GM12878 (cell line): ENCODE measurements around the gene GPC6. TPM values are rescaled to one million over a fixed set of nuclear protein-coding genes. Genes with fewer than 3 reads are reported as not detected.

Experiments used
- ATAC-seq: fragments of 200-7000 bp; cut with Tn5 transposase; 3 replicates; pipeline ENCODE4 v1.9.1; 2020; ENCODE audit warnings: mild to moderate bottlenecking, moderate library complexity
- BruUV-seq: library from RNA; stranded (reverse); fragments of 400-500 nt; replicated peaks from 2 replicates; lab custom pipeline; 2021; lab: Mats Ljungman, UMichigan
- CTCF ChIA-PET: fragments of 300-600 bp; sonication (Branson Sonifier 250); formaldehyde crosslinking; extraction: SDS; loops from one replicate; lab custom pipeline; 2021; ENCODE audit warnings: inconsistent platforms; lab: Yijun Ruan, JAX
- POLR2A ChIA-PET: fragments of 350-600 bp; formaldehyde crosslinking; extraction: SDS; loops from one replicate; lab custom pipeline; 2021; ENCODE audit warnings: inconsistent platforms; lab: Charles Lee
- RAD21 ChIA-PET: fragments of 300-600 bp; sonication (Branson Sonifier 250); formaldehyde crosslinking; loops from one replicate; lab custom pipeline; 2023; ENCODE audit warnings: antibody characterized with exemption; ENCODE audit not compliant: unreplicated experiment; lab: Charles Lee
- SMC1A ChIA-PET: fragments of 300-600 bp; sonication (Branson Sonifier 250); formaldehyde crosslinking; loops from one replicate; lab custom pipeline; 2023; ENCODE audit not compliant: unreplicated experiment, uncharacterized antibody; lab: Charles Lee
- DNase-seq: peaks from one replicate; pipeline ENCODE4 v3.0.0-alpha.2; 2011; ENCODE audit warnings: low read depth, low spot score
- FAIRE-seq: peaks from 3 replicates; lab custom pipeline; 2011; peaks lifted over from hg19 to GRCh38; lab: Jason Lieb, UNC
- H2AFZ ChIP-seq: 2 replicates; pipeline ENCODE4 v1.6.0; 2011; ENCODE audit warnings: low read depth, low read length, control low read depth; ENCODE audit not compliant: control insufficient read depth
- H3K27ac ChIP-seq: 2 replicates; pipeline ENCODE4 v1.5.1; 2011; ENCODE audit warnings: control low read depth; ENCODE audit not compliant: control insufficient read depth, insufficient read depth
- H3K27me3 ChIP-seq, 2 experiments: replicated peaks in 1 of 2; 2 replicates each; pipeline versions ENCODE4 v1.6.0 to v1.6.1; 2011; ENCODE audit warnings: low read length in 1 of 2; ENCODE audit not compliant: control insufficient read depth in 2 of 2, insufficient read depth in 2 of 2
- H3K36me3 ChIP-seq, 2 experiments: 2 replicates each; pipeline ENCODE4 v1.5.1; 2011; ENCODE audit warnings: low read length in 1 of 2; ENCODE audit not compliant: control insufficient read depth in 2 of 2, insufficient read depth in 2 of 2
- H3K4me1 ChIP-seq: 2 replicates; pipeline ENCODE4 v1.6.1; 2011; ENCODE audit warnings: mild to moderate bottlenecking, low read length, moderate library complexity, mixed read lengths; ENCODE audit not compliant: control insufficient read depth, insufficient read depth
- H3K4me2 ChIP-seq: 2 replicates; pipeline ENCODE4 v1.6.0; 2011; ENCODE audit warnings: control low read depth; ENCODE audit not compliant: control insufficient read depth, insufficient read depth
- H3K4me3 ChIP-seq: fragments of 200-600 bp; sonication (generic); 2 replicates; pipeline ENCODE4 v1.5.1; 2016
- H3K79me2 ChIP-seq: 2 replicates; pipeline ENCODE4 v1.6.0; 2011; ENCODE audit warnings: low read length; ENCODE audit not compliant: control insufficient read depth, insufficient read depth
- H3K9ac ChIP-seq: 2 replicates; pipeline ENCODE4 v1.8.0; 2011; ENCODE audit warnings: low read length, control low read depth, mixed read lengths; ENCODE audit not compliant: control insufficient read depth, insufficient read depth
- H3K9me3 ChIP-seq: replicated peaks from 3 replicates; pipeline ENCODE4 v1.5.1; 2011; ENCODE audit warnings: mild to moderate bottlenecking, low read length; ENCODE audit not compliant: control insufficient read depth, insufficient read depth
- H4K20me1 ChIP-seq: 2 replicates; pipeline ENCODE4 v1.6.0; 2011; ENCODE audit not compliant: control insufficient read depth, insufficient read depth
- BCL11A ChIP-seq: IDR thresholded peaks from 2 replicates; pipeline ENCODE4 v1.6.1; 2011; ENCODE audit warnings: low read depth, low read length
- CHD2 ChIP-seq: IDR thresholded peaks from 2 replicates; pipeline ENCODE4 v1.6.1; 2011; ENCODE audit warnings: low read depth, low read length, improper control_type of control experiment, borderline replicate concordance
- KLF5 ChIP-seq: fragments of 450-650 bp; IDR thresholded peaks from 2 replicates; pipeline ENCODE4 v1.6.1; 2014; ENCODE audit warnings: mild to moderate bottlenecking; ENCODE audit not compliant: partially characterized antibody
- NFIC ChIP-seq: IDR thresholded peaks from 2 replicates; pipeline ENCODE4 v1.6.1; 2012; ENCODE audit warnings: low read depth, mild to moderate bottlenecking, inconsistent platforms, low read length, moderate library complexity
- STAT1 ChIP-seq: fragments of 450-650 bp; conservative IDR thresholded peaks from 2 replicates; pipeline ENCODE4 v1.6.1; 2014; ENCODE audit warnings: antibody characterized with exemption, mild to moderate bottlenecking
- TBL1XR1 ChIP-seq: IDR thresholded peaks from 2 replicates; pipeline ENCODE4 v1.6.1; 2012; ENCODE audit warnings: low read depth, low read length, improper control_type of control experiment
- TCF7 ChIP-seq: IDR thresholded peaks from 2 replicates; pipeline ENCODE4 v1.6.1; 2014; ENCODE audit warnings: antibody characterized with exemption, borderline replicate concordance
- YBX1 ChIP-seq: fragments of 450-650 bp; IDR thresholded peaks from 2 replicates; pipeline ENCODE4 v1.6.1; 2016; ENCODE audit warnings: antibody characterized with exemption
- WGBS: methylation state at CpG from one replicate; pipeline ENCODE4 v1.1.6; 2016; ENCODE audit warnings: low lambda C conversion rate; ENCODE audit not compliant: insufficient replicate concordance, insufficient coverage; ENCODE audit errors: missing lambda C conversion rate; 5-methylcytosine and 5-hydroxymethylcytosine counted together
- in situ Hi-C: fragments of 300-500 bp; cut with MboI; formaldehyde crosslinking; loops from 9 replicates; pipeline ENCODE4 v1.14.3; 2018; ENCODE audit warnings: mixed read lengths
- intact Hi-C: fragments of 100-400 bp; cut with micrococcal nuclease; formaldehyde crosslinking; loops from one replicate; pipeline ENCODE4 v1.14.2; 2022; ENCODE audit not compliant: unreplicated experiment
- polyA plus RNA-seq, 11 experiments: library from polyadenylated mRNA; depleted of rRNA in 4 of 11; unstranded in 6 of 11; stranded (reverse) in 5 of 11; fragments of >200 nt; fragmentation: Nextera tagmentation in 4 of 11; fragmentation: Illumina TruSeq in 1 of 11; extraction: Ambion mirVana in 4 of 11; extraction: Trizol in 1 of 11; gene quantifications; 1 replicate in 1 of 11; 2 replicates in 10 of 11; pipeline versions ENCODE4 v1.2.1 to v1.2.3, GENCODE V29; 2011 to 2016; ENCODE audit warnings: inconsistent platforms in 2 of 11, missing spikeins in 2 of 11, low read depth in 1 of 11
- total RNA-seq, 4 experiments: library from RNA; depleted of rRNA in 3 of 4; stranded (reverse); fragments of >200 nt in 3 of 4; fragmentation: Illumina TruSeq in 1 of 4; extraction: Trizol in 1 of 4; gene quantifications; 2 replicates each; pipeline versions ENCODE4 v1.2.1 to v1.2.3, GENCODE V29; 2013 to 2021
- TF ChIP-seq, protein P1 (sequence below): fragments of 150-350 bp; IDR thresholded peaks from 2 replicates; pipeline ENCODE4 v1.6.1; 2016; ENCODE audit warnings: low read depth, low read length
- TF ChIP-seq, protein P2 (sequence below), 3 experiments: IDR thresholded peaks in 2 of 3; conservative IDR thresholded peaks in 1 of 3; 2 replicates each; pipeline ENCODE4 v1.5.1; 2011; ENCODE audit warnings: low read depth in 3 of 3, low read length in 3 of 3, mild to moderate bottlenecking in 3 of 3, control low read depth in 2 of 3, moderate library complexity in 2 of 3, inconsistent platforms in 1 of 3, mixed read lengths in 1 of 3; ENCODE audit not compliant: control insufficient read depth in 2 of 3, insufficient read depth in 1 of 3; ENCODE audit errors: extremely low read depth in 1 of 3
- TF ChIP-seq, protein P3 (sequence below): fragments of 150-350 bp; IDR thresholded peaks from 2 replicates; pipeline ENCODE4 v1.6.1; 2014; ENCODE audit warnings: mild to moderate bottlenecking, low read depth, low read length
- TF ChIP-seq, protein P4 (sequence below): IDR thresholded peaks from 2 replicates; pipeline ENCODE4 v1.6.1; 2012; ENCODE audit warnings: low read depth, low read length, improper control_type of control experiment

GPC6 gene
- total and polyA plus RNA-seq, 10 of the 15 experiments (the other 5 are each of a cell fraction or from before 2014, with no cell fraction given) = 0.03 to 0.04 (median 0.03) TPM; not detected in 7

DNA sequence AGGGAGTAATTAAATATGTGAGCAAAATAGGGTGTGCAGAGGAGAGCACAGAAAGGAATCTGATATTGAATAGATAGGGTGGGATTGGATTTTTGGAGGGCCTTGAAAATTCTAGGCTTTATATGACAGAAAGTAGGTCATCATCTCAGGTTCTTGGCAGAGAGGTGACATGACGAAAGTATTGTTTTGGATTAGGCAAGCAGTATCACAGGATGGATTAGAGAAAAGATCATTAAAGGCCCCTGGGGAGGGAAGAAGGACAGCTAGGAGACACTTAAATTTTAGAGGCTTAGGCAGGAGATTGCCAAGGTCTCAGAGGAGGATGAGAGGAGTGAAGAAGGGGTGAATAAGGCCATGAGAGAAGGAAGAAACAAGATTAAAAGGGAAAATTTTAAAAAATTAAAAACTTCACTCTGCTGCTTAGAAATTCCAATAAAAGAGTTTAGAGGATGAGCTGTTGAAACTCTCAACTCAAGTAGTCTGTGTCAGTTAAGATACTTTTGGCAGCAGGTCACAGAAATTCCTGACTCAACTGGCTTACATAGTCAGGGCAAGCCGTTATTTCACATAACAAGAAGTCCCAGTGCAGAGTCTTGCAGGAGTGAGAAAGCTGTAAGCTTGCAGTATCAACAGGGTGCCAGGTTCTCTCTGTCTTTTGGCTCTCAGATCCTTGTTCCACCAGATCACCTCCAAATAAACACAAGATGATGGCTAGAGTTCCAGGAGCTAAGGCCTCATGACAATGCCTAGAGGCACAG is 8.8 kb downstream of the GPC6 start (continued):
- TF ChIP-seq, protein P1, sequence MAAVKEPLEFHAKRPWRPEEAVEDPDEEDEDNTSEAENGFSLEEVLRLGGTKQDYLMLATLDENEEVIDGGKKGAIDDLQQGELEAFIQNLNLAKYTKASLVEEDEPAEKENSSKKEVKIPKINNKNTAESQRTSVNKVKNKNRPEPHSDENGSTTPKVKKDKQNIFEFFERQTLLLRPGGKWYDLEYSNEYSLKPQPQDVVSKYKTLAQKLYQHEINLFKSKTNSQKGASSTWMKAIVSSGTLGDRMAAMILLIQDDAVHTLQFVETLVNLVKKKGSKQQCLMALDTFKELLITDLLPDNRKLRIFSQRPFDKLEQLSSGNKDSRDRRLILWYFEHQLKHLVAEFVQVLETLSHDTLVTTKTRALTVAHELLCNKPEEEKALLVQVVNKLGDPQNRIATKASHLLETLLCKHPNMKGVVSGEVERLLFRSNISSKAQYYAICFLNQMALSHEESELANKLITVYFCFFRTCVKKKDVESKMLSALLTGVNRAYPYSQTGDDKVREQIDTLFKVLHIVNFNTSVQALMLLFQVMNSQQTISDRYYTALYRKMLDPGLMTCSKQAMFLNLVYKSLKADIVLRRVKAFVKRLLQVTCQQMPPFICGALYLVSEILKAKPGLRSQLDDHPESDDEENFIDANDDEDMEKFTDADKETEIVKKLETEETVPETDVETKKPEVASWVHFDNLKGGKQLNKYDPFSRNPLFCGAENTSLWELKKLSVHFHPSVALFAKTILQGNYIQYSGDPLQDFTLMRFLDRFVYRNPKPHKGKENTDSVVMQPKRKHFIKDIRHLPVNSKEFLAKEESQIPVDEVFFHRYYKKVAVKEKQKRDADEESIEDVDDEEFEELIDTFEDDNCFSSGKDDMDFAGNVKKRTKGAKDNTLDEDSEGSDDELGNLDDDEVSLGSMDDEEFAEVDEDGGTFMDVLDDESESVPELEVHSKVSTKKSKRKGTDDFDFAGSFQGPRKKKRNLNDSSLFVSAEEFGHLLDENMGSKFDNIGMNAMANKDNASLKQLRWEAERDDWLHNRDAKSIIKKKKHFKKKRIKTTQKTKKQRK = no peak
- TF ChIP-seq BCL11A = no peak
- TF ChIP-seq KLF5 = no peak
- no peak for TF ChIP-seq TCF7
- no peak for TF ChIP-seq YBX1

DNA sequence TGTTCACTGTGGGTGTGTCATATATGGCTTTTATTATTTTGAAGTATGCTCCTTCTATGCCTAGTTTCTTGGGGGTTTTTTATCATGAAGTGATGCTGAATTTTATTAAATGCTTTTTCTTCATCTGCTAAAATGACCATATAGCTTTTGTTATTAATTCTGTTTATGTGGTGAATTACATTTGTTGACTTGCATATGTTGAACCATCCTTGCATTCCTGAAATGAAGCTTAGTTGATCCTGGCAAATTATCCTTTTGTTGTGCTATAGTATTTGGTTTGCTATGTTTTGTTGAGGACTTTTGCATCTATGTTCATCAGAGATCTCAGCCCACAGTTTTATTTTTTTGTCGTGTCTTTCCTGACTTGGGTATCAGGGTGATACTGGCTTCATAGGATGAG is 12.1 kb downstream of the GPC6 start:
- 94% methylated on average over 1 of the region's 1 CpG for WGBS
- ChIA-PET RAD21 (no interaction called here), CTCF (interaction anchor here (1.2 kb wide), 1 partner anchor 17 kb away, joined by 3 read pairs; no protein-coding TSS in a partner anchor), SMC1A (no interaction called here), POLR2A (no interaction called here)
- Histone ChIP-seq H3K9ac (no peak overlapping the region), H3K79me2 (no peaks in the 10 kb centered on the region), H3K9me3 (no peaks in the 10 kb centered on the region), H3K4me1 (no peaks in the 10 kb centered on the region), H3K4me3 (no peak overlapping the region), H3K36me3 (no peaks in the 10 kb centered on the region), H3K27ac (no peak overlapping the region), H3K27me3 (no peaks in the 10 kb centered on the region), H3K4me2 (no peak overlapping the region), H2AFZ (no peak overlapping the region), H4K20me1 (no peaks in the 10 kb centered on the region)
- TF ChIP-seq, protein P2, sequence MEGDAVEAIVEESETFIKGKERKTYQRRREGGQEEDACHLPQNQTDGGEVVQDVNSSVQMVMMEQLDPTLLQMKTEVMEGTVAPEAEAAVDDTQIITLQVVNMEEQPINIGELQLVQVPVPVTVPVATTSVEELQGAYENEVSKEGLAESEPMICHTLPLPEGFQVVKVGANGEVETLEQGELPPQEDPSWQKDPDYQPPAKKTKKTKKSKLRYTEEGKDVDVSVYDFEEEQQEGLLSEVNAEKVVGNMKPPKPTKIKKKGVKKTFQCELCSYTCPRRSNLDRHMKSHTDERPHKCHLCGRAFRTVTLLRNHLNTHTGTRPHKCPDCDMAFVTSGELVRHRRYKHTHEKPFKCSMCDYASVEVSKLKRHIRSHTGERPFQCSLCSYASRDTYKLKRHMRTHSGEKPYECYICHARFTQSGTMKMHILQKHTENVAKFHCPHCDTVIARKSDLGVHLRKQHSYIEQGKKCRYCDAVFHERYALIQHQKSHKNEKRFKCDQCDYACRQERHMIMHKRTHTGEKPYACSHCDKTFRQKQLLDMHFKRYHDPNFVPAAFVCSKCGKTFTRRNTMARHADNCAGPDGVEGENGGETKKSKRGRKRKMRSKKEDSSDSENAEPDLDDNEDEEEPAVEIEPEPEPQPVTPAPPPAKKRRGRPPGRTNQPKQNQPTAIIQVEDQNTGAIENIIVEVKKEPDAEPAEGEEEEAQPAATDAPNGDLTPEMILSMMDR (IDR thresholded peaks at IDR 0.05 in 2 of 3, conservative IDR thresholded peaks at IDR 0.05 in 1 of 3; ENCODE audit: control insufficient read depth in 2 of 3, extremely low read depth in 1 of 3, insufficient read depth in 1 of 3, low read depth in 3 of 3, low read length in 3 of 3) = no peak
- TF ChIP-seq, protein P3, sequence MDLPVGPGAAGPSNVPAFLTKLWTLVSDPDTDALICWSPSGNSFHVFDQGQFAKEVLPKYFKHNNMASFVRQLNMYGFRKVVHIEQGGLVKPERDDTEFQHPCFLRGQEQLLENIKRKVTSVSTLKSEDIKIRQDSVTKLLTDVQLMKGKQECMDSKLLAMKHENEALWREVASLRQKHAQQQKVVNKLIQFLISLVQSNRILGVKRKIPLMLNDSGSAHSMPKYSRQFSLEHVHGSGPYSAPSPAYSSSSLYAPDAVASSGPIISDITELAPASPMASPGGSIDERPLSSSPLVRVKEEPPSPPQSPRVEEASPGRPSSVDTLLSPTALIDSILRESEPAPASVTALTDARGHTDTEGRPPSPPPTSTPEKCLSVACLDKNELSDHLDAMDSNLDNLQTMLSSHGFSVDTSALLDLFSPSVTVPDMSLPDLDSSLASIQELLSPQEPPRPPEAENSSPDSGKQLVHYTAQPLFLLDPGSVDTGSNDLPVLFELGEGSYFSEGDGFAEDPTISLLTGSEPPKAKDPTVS = no peak
- TF ChIP-seq NFIC (no peak), CHD2 (no peak), STAT1 (no peak), TBL1XR1 (no peak)
- TF ChIP-seq, protein P4, sequence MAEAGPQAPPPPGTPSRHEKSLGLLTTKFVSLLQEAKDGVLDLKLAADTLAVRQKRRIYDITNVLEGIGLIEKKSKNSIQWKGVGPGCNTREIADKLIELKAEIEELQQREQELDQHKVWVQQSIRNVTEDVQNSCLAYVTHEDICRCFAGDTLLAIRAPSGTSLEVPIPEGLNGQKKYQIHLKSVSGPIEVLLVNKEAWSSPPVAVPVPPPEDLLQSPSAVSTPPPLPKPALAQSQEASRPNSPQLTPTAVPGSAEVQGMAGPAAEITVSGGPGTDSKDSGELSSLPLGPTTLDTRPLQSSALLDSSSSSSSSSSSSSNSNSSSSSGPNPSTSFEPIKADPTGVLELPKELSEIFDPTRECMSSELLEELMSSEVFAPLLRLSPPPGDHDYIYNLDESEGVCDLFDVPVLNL = no peak
- intact Hi-C loops (loop anchor here (10.0 kb wide), 1 partner anchor 1054 kb away; no protein-coding TSS in a partner anchor), in situ Hi-C loops (no loop called here)
- no TSS peak for BruUV-seq
- ATAC-seq (no peak), FAIRE-seq (no peak), DNase-seq (no peak)
